NCI-H82 (cell line): ENCODE measurements around the gene SUGCT.
"Not testable (repeated sequence)": the region's sequence is repeated elsewhere in the genome, so short reads cannot be mapped to it uniquely, and the experiment has no call there.

Experiments
- DNase-seq: peaks from one replicate; lab custom pipeline; 2025; lab: John Stamatoyannopoulos, UW

Gene SUGCT

DNA sequence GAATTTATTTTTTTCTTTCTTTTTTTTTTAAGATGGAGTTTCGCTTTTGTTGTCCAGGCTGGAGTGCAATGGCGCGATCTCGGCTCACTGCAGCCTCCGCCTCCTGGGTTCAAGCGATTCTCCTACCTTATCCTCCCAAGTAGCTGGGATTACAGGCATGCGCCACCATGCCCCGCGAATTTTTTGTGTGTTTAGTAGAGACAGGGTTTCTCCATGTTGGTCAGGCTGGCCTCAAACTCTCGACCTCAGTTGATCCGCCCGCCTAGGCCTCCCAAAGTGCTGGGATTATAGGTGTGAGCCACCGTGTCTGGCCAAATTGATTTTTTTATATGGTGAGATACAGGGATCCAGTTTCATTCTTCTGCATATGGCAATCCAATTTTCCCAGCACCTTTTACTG is 5.1 kb downstream of the SUGCT start:
- not testable (repeated sequence) for DNase-seq

DNA sequence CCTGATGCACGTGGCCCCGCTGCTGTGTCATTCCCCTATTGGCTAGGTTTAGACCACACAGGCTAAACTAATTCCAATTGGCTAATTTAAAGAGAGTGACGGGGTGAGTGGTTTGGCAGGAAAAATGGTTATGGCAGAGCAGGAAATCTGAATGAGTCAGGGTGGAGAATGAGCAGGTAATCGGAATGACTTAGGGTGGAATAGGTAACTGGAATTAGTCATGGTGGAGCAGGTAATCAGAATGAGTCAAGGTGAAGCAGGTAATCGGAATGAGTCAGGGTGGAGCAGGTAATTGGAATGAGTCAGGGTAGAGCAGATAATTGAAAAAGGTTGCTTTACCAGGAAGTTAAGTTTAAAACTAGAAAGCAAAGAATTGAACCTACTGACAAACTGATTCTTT is 7.1 kb downstream of the SUGCT start:
- DNase-seq, result not testable (repeated sequence)

- not testable (repeated sequence) for DNase-seq
These were observed 10.9 kb downstream of the SUGCT start for GRCh38 chr7:40145596-40146130.

DNA sequence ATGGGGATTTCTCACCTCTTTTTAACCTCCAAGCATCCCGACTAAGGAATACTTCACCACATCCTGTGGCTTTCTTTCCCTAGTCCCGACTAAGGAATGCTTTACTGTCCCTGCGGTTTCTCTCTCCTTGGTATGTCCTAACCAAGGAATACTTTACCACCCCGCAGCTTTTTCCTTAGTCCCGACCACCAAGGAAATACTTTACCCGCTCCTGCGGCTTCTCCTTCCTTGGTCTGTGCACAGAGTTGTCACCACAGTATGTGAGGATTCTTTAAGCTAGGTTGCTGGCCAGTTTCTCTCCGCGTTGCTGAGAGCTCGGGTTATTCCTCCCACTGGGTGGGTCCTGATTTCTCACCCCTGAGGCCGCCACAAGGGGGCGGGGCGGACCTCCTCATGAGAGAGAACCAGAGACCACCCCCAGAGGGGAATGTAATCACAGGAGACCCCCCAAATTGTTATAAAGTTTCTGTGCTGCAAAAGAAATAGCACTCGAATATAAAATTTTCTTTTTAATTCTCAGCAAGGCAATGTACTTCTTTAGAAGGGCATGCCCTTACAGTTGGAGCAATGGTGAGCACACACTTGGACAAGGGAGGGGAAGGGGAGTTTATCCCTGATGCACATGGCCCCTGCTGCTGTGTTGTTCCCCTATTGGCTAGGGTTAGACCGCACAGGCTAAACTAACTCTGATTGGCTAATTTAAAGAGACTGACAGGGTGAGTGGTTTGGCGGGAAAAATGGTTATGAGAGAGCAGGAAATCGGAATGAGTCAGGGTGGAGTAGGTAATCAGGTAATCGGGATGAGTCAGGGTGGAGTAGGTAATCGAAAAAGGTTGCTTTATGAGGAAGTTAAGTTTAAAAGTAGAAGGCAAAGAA is 12.8 kb downstream of the SUGCT start:
- DNase-seq, result peak; percentile 10

GRCh38 chr7:40148247-40148580 is 13.4 kb downstream of the SUGCT start:
- not testable (repeated sequence) for DNase-seq

- no peak for DNase-seq
These were observed 13.9 kb downstream of the SUGCT start for GRCh38 chr7:40148671-40149070.

DNA sequence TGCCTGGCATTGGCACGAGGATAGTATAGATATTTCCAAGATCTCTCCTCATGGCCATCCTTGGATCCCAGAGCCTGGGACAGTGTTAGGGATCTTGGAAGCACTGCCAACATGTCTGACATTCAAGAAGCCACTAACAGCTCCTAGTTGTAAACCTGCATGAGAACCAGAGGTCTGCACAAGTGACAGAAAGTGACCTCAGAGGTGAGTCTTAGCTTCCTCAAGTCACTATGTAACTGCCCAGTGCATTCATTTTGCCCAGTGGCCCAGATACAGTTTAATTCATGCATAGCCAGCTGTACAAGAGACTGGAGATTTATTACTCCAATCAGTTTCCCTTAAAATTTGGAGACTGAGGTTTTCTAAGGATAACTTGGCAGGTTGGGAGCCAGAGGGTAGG is 16.7 kb downstream of the SUGCT start:
- DNase-seq, result no peak

GRCh38 chr7:40156988-40157387 is 22.2 kb downstream of the SUGCT start:
- no peak for DNase-seq

GRCh38 chr7:40162516-40162915 is 27.7 kb downstream of the SUGCT start:
- DNase-seq, result no peak

- DNase-seq, result no peak
These were observed 30.4 kb downstream of the SUGCT start for GRCh38 chr7:40165216-40165615.

- DNase-seq, result no peak
These were observed 32.5 kb downstream of the SUGCT start for GRCh38 chr7:40167291-40167690.

GRCh38 chr7:40168266-40168665 is 33.5 kb downstream of the SUGCT start:
- not testable (repeated sequence) for DNase-seq

DNA sequence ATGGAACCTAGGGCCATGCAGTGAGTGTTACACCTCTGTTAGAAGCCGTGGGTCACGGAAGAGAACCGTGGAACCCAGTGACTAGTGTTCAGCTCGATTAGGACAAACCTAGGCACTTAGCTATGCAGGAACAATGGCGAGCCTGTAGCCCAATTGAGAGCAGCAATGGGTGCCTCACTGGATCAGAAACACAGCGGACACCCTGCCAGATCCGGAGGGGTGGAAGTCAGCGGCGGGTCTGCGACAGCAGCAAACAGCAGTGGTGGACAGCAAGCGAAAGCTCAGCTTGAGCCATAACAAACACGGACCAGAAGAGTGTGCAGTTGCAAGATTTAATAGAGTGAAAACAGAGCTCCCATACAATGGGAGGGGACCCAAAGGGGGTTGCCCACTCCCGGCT is 38.3 kb downstream of the SUGCT start:
- not testable (repeated sequence) for DNase-seq

DNA sequence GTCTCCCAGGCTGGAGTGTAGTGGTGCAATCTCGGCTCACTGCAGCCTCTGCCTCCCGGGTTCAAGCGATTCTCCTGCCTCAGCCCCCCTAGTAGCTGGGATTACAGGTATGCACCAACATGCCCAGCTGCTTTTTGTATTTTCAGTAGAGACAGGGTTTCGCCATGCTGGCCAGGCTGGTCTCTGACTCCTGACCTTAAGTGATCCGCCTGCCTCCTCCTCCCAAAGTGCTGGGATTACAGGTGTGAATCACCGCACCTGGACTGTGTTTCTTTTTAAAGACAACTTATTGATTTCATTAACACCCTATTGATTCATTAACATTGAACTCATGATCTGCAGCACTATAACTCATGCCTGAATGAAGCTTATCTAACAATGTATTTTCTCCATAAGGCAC is 40.5 kb downstream of the SUGCT start:
- not testable (repeated sequence) for DNase-seq

DNA sequence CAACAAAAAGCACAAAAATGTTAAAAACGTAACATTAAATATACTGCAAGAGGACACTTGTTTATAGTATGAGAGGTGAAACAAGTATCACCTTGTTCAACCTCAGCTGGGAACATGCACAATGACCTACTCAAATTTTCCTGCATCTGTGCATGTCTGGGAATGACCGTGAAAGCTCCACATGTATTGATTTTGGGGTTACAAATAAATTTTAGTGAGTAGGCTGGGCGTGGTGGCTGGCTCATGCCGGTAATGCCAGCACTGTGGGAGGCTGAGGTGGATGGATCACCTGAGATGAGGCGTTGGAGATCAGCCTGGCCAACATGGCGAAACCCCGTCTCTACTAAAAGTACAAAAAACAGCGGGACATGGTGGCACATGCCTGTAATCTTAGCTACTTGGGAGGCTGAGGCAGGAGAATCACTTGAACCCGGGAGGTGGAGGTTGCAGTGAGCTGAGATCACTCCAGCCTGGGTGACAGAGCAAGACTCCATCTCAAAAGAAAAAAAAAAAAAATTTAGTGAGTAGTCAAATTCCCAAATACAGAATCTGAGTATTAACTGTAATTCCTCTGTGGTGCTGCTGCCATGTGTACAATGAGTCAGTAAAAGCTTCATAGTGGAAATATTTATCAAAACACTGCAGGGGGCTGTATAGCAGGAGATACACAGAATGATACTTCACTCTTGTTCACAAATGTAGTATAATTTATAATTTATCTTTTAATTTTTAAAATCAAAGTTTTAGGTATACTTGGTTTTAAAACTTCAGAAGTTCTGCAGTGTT is 41.1 kb downstream of the SUGCT start:
- no peak for DNase-seq

DNA sequence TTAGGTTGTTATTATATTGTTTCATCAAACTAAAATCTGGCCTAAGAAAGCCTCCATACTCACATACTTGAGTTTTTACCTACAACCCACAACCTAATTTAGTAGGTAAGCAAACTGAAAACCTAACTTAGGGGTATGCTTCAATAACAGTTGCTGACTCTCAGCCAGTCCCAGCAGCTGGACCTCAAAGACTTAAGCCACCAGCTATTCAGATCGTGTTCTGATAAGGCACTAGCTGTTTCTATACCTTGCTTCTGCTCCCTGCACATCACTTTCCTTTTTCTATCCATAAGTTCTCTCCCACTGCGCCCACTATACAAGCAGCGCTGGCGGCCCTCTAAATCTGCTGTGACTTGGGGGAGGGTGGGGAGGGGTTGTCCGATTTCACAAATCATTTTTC is 42.3 kb downstream of the SUGCT start:
- DNase-seq, result peak; percentile 4

GRCh38 chr7:40182452-40182851 is 47.6 kb downstream of the SUGCT start:
- DNase-seq, result no peak

GRCh38 chr7:40186586-40186985 is 51.8 kb downstream of the SUGCT start:
- DNase-seq, result no peak

GRCh38 chr7:40192036-40192435 is 57.2 kb downstream of the SUGCT start:
- no peak for DNase-seq

- no peak for DNase-seq
These were observed 59.9 kb downstream of the SUGCT start for GRCh38 chr7:40194745-40195144.

DNA sequence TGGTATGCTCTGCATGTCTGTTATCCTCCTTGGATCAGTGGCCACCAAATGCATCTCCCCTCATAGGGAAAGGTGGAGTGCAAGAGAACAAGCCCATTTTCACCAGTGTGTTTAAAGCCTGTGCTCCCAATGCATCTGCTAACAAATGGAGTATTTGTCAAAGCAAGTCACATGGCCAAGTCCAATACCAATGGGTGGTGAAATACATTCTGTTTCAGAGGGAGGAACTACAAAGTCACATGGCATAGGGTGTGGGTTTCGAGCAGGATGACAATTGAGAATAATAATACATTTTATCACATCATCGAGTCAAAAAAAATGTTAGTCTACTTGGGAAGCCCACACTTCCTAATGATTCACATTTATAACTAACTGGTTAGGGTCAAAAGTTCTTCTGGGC is 62.7 kb downstream of the SUGCT start:
- DNase-seq, result no peak

DNA sequence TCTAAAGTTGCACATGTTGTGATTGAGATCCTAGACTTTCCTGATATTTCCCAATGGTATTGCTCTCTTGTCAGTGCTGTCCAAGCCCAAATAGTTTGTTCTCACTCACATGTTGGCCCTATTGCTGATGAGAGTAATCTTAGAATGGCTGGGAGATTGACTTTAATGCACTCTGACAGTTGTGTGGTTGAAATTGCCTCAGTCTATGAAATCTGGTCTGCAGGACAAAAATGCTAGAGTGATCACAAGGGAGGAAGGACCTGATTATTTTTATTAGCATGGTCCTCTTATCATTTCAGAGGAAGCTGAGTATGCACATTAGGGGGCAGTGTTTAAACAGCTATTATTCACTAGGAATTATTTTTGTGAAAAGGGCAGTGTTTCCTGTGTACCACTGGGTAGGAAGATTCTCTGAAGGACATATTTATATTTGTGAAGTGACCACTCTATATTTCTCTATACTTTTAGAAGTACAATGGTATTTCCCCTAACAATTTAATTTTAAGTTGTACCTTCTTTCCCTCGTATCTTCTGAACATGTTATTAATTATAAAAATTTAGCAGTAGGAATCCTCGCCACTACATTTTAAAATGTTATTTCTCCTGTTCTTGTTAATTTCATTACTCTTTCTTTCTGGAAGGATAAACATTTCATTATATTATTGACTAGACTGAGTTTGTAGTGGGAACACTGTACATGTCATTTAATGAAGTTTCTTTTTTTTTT is 64.4 kb downstream of the SUGCT start:
- DNase-seq, result peak; percentile 26
